ENCODE data around the gene DNM1L.

DNA sequence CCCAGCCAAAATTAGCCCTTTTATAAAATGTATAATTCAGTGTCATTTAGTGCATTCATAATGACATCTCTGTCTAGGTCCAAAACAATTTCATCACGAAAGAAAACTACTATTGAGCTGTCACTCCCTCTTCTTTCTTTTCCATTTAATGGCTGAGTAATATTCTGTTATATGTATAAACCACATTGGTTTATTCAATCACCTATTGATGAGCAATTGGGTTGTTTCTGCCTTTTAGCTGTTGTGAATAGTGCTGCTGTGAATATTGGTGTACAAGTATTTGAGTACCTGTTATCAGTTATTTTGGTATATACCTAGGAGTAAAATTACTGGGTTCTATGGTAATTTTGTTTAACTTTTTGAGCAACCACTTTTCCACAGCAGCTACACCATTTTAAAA lies 7.2 kb downstream of the DNM1L start:
- TF ChIP-seq, protein P1, sequence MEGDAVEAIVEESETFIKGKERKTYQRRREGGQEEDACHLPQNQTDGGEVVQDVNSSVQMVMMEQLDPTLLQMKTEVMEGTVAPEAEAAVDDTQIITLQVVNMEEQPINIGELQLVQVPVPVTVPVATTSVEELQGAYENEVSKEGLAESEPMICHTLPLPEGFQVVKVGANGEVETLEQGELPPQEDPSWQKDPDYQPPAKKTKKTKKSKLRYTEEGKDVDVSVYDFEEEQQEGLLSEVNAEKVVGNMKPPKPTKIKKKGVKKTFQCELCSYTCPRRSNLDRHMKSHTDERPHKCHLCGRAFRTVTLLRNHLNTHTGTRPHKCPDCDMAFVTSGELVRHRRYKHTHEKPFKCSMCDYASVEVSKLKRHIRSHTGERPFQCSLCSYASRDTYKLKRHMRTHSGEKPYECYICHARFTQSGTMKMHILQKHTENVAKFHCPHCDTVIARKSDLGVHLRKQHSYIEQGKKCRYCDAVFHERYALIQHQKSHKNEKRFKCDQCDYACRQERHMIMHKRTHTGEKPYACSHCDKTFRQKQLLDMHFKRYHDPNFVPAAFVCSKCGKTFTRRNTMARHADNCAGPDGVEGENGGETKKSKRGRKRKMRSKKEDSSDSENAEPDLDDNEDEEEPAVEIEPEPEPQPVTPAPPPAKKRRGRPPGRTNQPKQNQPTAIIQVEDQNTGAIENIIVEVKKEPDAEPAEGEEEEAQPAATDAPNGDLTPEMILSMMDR (conservative IDR thresholded peaks at IDR 0.05; ENCODE audit: low read depth, low read length): no peak
- no peak for TF ChIP-seq EZH2 (IDR thresholded peaks at IDR 0.05; ENCODE audit: borderline replicate concordance, low read depth, low read length, poor library complexity, severe bottlenecking)

Data from A673 (cell line).